Muscle layer of colon (tissue), 2 donors: ENCODE data around the gene P3H2.
"Not testable (repeated sequence)": the region's sequence is repeated elsewhere in the genome, so short reads cannot be mapped to it uniquely, and the experiment has no call there.

Experiments
- H3K27ac ChIP-seq: one replicate; pipeline ENCODE4 v1.7.0; 2013; ENCODE audit warnings: low read depth, mild to moderate bottlenecking, low read length, moderate library complexity
- H3K27me3 ChIP-seq, 2 donors: one replicate each; pipeline ENCODE4 v1.7.0; 2013; ENCODE audit warnings: low read length in 2 of 2, mild to moderate bottlenecking in 2 of 2; ENCODE audit not compliant: insufficient read depth in 2 of 2, control insufficient read depth in 1 of 2
- H3K36me3 ChIP-seq: one replicate; pipeline ENCODE4 v1.7.0; 2013; ENCODE audit warnings: mild to moderate bottlenecking, low read length; ENCODE audit not compliant: insufficient read depth
- H3K4me1 ChIP-seq: one replicate; pipeline ENCODE4 v1.7.0; 2013; ENCODE audit warnings: mild to moderate bottlenecking, low read length; ENCODE audit not compliant: insufficient read depth
- H3K4me3 ChIP-seq, 2 donors: one replicate each; pipeline ENCODE4 v1.7.0; 2013; ENCODE audit warnings: low read length in 2 of 2, low read depth in 1 of 2, mild to moderate bottlenecking in 1 of 2, moderate library complexity in 1 of 2
- H3K9ac ChIP-seq: one replicate; pipeline ENCODE4 v1.7.0; 2013; ENCODE audit warnings: low read length
- H3K9me3 ChIP-seq: one replicate; pipeline ENCODE4 v1.7.0; 2013; ENCODE audit warnings: mild to moderate bottlenecking, low read length
- donor health status: abdominal sarcoma.
- donor health status: Adenocarcinoma of cecum.

P3H2 gene

GRCh38 chr3:190120269-190121060, at the start of gene P3H2:
TSS of gene P3H2 (minus strand) at chr3:190120897. CDS start at chr3:190120731, 166 bp downstream.
- peak within 1 kb of the TSS; percentile 38 for H3K9ac ChIP-seq
- H3K9me3 ChIP-seq = no peaks in the 10 kb centered on the region
- peak within 1 kb of the TSS; percentile 82 for H3K27ac ChIP-seq
- H3K36me3 ChIP-seq = no peaks in the 10 kb centered on the region
- H3K27me3 ChIP-seq = no peaks in the 10 kb centered on the region
- peak within 1 kb of the TSS; percentile 71 to 92 for H3K4me3 ChIP-seq
- peaks cover 17% of the 10 kb centered on the region for H3K4me1 ChIP-seq

- Histone ChIP-seq H3K4me3 (no peak overlapping the region), H3K27ac (no peak overlapping the region), H3K9ac (no peak overlapping the region), H3K36me3 (no peaks in the 10 kb centered on the region), H3K4me1 (no peaks in the 10 kb centered on the region), H3K27me3 (no peaks in the 10 kb centered on the region), H3K9me3 (no peaks in the 10 kb centered on the region)
These were observed 49.2 kb upstream of the P3H2 start for GRCh38 chr3:190169877-190170276.

GRCh38 chr3:190169243-190169642, 48.5 kb upstream of the P3H2 start:
- Histone ChIP-seq H3K9me3 (no peaks in the 10 kb centered on the region), H3K27me3 (no peaks in the 10 kb centered on the region), H3K27ac (no peak overlapping the region), H3K9ac (no peak overlapping the region), H3K4me1 (no peaks in the 10 kb centered on the region), H3K4me3 (no peak overlapping the region), H3K36me3 (no peaks in the 10 kb centered on the region)

- Histone ChIP-seq H3K4me3 (no peak overlapping the region), H3K27ac (no peak overlapping the region), H3K4me1 (no peaks in the 10 kb centered on the region), H3K9me3 (no peaks in the 10 kb centered on the region), H3K36me3 (no peaks in the 10 kb centered on the region), H3K9ac (no peak overlapping the region), H3K27me3 (no peaks in the 10 kb centered on the region)
These were observed 47.4 kb upstream of the P3H2 start for GRCh38 chr3:190167936-190168680.

- Histone ChIP-seq H3K4me1 (no peaks in the 10 kb centered on the region), H3K4me3 (no peak overlapping the region), H3K9ac (no peak overlapping the region), H3K27ac (no peak overlapping the region), H3K27me3 (no peaks in the 10 kb centered on the region), H3K9me3 (no peaks in the 10 kb centered on the region), H3K36me3 (no peaks in the 10 kb centered on the region)
These were observed 46.3 kb upstream of the P3H2 start for GRCh38 chr3:190166948-190167347.

- no peak overlapping the region for H3K4me3 ChIP-seq
- H3K9ac ChIP-seq = no peak overlapping the region
These were observed 44.6 kb upstream of the P3H2 start for GRCh38 chr3:190165253-190165652.

GRCh38 chr3:190162013-190162412, 41.3 kb upstream of the P3H2 start:
- H3K4me3 ChIP-seq, H3K27ac ChIP-seq, H3K4me1 ChIP-seq, H3K27me3 ChIP-seq, H3K36me3 ChIP-seq, H3K9ac ChIP-seq, H3K9me3 ChIP-seq: not testable (repeated sequence)

More at GRCh38 chr3:190165253-190165652, 44.6 kb upstream of the P3H2 start:
- Histone ChIP-seq H3K27me3 (no peaks in the 10 kb centered on the region), H3K36me3 (no peaks in the 10 kb centered on the region), H3K9me3 (no peaks in the 10 kb centered on the region), H3K4me1 (no peaks in the 10 kb centered on the region), H3K27ac (no peak overlapping the region)

GRCh38 chr3:190159902-190160435, 39.3 kb upstream of the P3H2 start:
- no peaks in the 10 kb centered on the region for H3K27me3 ChIP-seq
- H3K36me3 ChIP-seq = no peaks in the 10 kb centered on the region
- H3K4me3 ChIP-seq = no peak overlapping the region
- H3K27ac ChIP-seq = no peak overlapping the region
- H3K9me3 ChIP-seq = no peaks in the 10 kb centered on the region
- H3K4me1 ChIP-seq = no peaks in the 10 kb centered on the region
- H3K9ac ChIP-seq = no peak overlapping the region

- no peaks in the 10 kb centered on the region for H3K9me3 ChIP-seq
- no peak overlapping the region for H3K9ac ChIP-seq
- H3K27me3 ChIP-seq = no peaks in the 10 kb centered on the region
- no peak overlapping the region for H3K27ac ChIP-seq
- H3K4me3 ChIP-seq = no peak overlapping the region
- no peaks in the 10 kb centered on the region for H3K4me1 ChIP-seq
- H3K36me3 ChIP-seq = no peaks in the 10 kb centered on the region
These were observed 37.6 kb upstream of the P3H2 start for GRCh38 chr3:190158261-190158660.

GRCh38 chr3:190155752-190156151, 35.1 kb upstream of the P3H2 start:
- Histone ChIP-seq H3K27ac (no peak overlapping the region), H3K4me3 (no peak overlapping the region), H3K27me3 (no peaks in the 10 kb centered on the region), H3K9me3 (no peaks in the 10 kb centered on the region), H3K36me3 (no peaks in the 10 kb centered on the region), H3K4me1 (no peaks in the 10 kb centered on the region), H3K9ac (no peak overlapping the region)

- no peaks in the 10 kb centered on the region for H3K27me3 ChIP-seq
- H3K9me3 ChIP-seq = no peaks in the 10 kb centered on the region
- no peak overlapping the region for H3K27ac ChIP-seq
- no peaks in the 10 kb centered on the region for H3K4me1 ChIP-seq
- H3K9ac ChIP-seq = no peak overlapping the region
- no peaks in the 10 kb centered on the region for H3K36me3 ChIP-seq
- H3K4me3 ChIP-seq = no peak overlapping the region
These were observed 30.0 kb upstream of the P3H2 start for GRCh38 chr3:190150681-190151080.
